T-helper 2 cell treated with Interferon-gamma antibody and Interleukin-4, amounts not matched to agents 5 μg/mL and 100 μg/mL, for 36 hours (primary cell): ENCODE data around the gene CTTN.

Experiments used
- DNase-seq: peaks from one replicate; pipeline ENCODE4 v3.0.0; 2021; ENCODE audit warnings: low spot score
- H3K27ac Mint-ChIP-seq: one replicate; pipeline ENCODE4 v1.8.0; 2021; ENCODE audit warnings: mild to moderate bottlenecking, mixed read lengths
- H3K27me3 Mint-ChIP-seq: one replicate; pipeline ENCODE4 v1.8.0; 2021; ENCODE audit warnings: low read depth, mixed read lengths
- H3K36me3 Mint-ChIP-seq: one replicate; pipeline ENCODE4 v1.8.0; 2021; ENCODE audit warnings: low read depth, mixed read lengths
- H3K4me1 Mint-ChIP-seq: one replicate; pipeline ENCODE4 v1.8.0; 2021; ENCODE audit warnings: low read depth, mixed read lengths
- H3K4me3 Mint-ChIP-seq: one replicate; pipeline ENCODE4 v1.8.0; 2022; ENCODE audit warnings: mild to moderate bottlenecking, moderate library complexity, mixed read lengths
- H3K9me3 Mint-ChIP-seq: one replicate; pipeline ENCODE4 v1.8.0; 2021; ENCODE audit warnings: mixed read lengths

CTTN gene

DNA sequence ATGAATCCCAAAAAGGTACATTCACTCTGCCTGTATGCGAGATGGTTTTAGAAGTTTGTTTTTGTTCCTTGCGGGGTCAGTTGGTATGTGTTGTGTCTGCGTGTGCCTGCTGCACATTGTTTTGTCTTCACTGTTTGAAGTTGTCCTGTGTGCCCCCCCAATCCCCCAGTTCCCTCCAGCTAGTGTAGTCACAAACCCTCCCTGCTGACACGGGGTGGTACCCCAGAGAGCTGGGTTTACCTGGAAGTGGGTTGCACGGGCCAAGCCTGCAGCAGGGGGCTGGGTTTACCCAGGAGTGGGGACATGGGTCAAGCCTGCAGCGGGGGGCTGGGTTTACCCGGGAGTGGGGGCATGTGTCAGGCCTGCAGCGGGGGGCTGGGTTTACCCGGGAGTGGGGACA is 22.2 kb downstream of the CTTN start:
- no peaks in the 10 kb centered on the region for H3K36me3 Mint-ChIP-seq
- H3K27ac Mint-ChIP-seq = no peak overlapping the region
- H3K4me1 Mint-ChIP-seq = peaks cover 2% of the 10 kb centered on the region
- H3K4me3 Mint-ChIP-seq = no peak overlapping the region
- H3K27me3 Mint-ChIP-seq = no peaks in the 10 kb centered on the region
- H3K9me3 Mint-ChIP-seq = no peaks in the 10 kb centered on the region
- DNase-seq = no peak

DNA sequence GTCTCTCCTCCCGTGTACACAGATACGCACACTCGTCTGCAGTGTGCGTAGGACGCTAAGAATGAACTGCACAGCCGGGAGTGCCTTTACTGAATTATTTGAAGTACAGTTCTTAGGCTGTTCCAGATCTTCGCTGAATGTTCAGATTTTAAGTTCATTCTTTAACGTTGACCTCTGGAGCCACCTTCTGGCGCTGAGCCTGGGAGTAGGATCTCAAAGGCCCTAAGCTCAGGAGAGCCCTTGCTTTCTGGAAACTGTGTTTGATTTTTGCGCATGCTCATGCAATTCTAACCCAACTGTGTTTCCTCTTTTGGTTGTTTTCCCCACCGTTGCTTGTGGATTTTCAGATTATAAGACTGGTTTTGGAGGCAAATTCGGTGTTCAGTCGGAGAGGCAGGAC is 22.8 kb downstream of the CTTN start:
- H3K27me3 Mint-ChIP-seq = no peaks in the 10 kb centered on the region
- H3K36me3 Mint-ChIP-seq = no peaks in the 10 kb centered on the region
- no peaks in the 10 kb centered on the region for H3K9me3 Mint-ChIP-seq
- H3K27ac Mint-ChIP-seq = no peak overlapping the region
- H3K4me1 Mint-ChIP-seq = peaks cover 2% of the 10 kb centered on the region
- no peak for DNase-seq
- no peak overlapping the region for H3K4me3 Mint-ChIP-seq

DNA sequence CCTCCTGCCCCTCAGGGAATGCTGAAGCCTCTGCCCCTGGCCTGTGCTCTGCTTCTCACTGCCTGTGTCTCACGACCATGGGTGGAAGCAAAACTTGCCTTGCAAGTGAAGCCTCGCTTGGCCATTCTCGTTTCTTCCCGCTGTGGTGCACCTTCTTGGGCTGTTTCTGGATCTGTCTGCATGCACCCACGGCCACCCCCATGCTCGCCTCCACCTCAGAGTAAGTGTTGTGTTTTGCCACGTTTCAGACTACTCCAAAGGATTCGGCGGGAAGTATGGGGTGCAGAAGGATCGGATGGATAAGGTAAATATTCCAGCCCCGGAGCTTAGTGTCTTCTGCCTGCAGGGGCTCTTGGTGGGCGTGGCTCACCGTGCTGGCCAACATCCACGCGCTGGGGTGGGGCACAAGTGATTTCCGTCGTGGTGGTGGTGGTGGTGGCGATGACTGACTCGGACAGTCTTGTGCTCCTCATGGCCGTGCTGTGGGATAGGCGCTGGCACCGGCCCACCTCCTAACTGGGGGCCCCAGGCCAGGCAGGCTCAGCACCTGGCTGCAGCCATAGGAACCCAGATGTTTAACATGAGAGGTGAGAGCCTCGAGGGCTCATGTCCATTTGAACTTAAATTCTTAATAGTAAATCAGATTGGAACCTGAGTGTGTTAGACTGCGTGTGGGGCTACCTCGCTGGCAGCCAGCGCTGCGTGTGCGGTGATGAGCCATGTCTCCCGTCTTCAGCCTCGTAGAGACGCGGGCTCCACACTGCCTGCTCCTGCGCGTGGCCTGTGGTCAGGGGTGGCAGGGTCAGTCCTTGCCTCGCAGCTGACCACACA is 24.6 kb downstream of the CTTN start:
- H3K27me3 Mint-ChIP-seq = no peaks in the 10 kb centered on the region
- no peaks in the 10 kb centered on the region for H3K9me3 Mint-ChIP-seq
- DNase-seq = no peak
- peaks cover 2% of the 10 kb centered on the region for H3K4me1 Mint-ChIP-seq
- no peak overlapping the region for H3K4me3 Mint-ChIP-seq
- no peak overlapping the region for H3K27ac Mint-ChIP-seq
- H3K36me3 Mint-ChIP-seq = no peaks in the 10 kb centered on the region

DNA sequence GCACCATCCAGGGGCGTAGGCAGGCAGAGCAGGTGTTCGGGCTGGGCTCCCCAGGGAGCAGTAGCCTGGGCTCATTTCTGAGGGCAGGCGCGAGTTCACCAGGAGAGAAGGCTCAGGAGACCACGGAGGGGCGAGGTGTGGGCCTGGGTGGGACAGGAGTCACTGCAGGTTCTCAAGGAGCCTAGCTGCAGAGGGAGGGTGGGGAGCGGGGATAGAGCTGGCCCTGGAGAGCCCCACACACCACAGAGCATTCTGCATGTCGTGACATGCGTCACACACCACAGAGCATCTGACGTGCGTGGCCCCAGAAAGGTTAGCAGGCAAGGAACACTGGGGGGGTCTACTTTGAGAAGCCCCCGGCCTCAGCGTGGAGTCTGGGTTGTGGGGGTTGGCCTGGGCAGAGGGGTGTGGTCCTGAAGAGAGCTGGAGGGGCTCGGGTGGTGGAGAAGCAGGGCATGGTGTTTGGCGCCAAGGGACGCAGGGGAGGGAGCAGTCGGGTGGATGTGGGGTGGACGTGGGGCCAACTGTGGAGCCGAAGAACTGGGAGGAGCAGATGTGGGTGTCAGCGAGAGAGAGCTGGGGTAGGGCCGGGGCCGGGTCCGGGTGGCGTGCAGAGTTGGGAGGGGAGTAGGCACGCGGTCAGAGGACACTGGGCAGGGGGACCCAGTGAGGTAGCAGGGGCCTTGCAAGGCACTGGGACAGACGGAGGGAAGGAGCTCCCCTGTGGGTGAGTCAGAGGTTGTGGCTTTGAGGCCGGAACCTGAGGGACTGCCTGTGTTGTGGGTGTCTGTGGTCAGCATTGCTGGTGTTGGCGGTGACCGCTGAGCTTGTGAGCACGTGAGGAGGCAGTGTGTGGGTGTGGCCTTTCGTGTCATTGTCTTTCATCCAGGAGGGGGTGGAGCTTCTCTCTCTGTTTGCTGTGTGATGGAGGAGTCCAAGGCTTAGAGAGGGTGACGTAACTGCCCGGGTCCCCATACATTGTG is 25.5 kb downstream of the CTTN start:
- Mint-ChIP-seq H3K27me3 (no peaks in the 10 kb centered on the region), H3K27ac (no peak overlapping the region), H3K4me3 (no peak overlapping the region), H3K9me3 (no peaks in the 10 kb centered on the region), H3K36me3 (no peaks in the 10 kb centered on the region), H3K4me1 (peaks cover 2% of the 10 kb centered on the region)
- peak; percentile 48 for DNase-seq

DNA sequence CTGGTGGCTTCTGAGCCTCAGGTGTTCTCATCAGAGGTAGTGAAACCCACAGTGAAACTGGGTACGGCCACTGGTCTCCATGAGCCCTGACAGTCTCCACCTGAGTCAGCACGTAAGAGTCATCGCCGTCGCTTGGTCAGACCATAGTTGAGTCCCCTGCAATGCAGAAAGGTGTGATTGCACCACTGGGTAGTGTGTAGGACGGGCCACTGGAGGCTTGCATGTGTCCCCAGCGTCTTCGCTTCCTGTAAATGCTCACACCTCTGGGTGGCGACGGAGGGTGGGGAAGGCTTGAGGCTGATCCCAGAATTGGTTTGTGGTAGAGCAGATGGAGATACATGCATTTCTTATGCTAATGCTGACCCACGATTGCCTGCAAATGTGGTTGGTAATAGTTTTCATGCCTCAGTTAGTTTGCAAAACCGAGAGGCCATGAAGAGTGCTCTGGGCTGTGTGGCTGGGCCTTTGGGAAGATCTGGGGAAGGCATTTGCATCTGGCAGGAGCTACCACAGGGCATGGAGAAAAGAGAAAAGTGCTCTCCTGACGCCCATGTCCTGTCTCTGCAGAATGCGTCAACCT is 26.5 kb downstream of the CTTN start:
- Mint-ChIP-seq H3K27me3 (no peaks in the 10 kb centered on the region), H3K9me3 (no peaks in the 10 kb centered on the region), H3K27ac (no peak overlapping the region), H3K4me1 (peaks cover 2% of the 10 kb centered on the region), H3K4me3 (no peak overlapping the region), H3K36me3 (no peaks in the 10 kb centered on the region)
- no peak for DNase-seq

DNA sequence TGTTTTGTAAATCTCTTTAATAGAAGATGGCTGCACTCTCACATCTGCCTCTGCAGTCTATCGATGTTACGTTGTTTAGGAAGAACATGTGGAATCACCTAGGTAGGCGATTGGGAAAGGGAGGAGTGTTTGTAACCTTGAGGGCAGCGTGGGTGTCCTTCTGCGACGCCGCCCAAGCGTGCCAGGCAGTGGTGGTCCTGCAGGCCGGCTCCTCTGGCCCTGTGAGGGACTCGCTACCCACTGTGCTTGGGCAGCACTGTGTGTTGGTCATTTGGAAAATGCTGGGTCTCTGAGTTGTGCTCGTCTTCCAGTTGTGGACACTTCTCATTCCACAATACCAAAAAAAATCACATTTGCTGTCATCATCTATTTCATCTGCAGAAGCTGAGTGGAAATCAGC is 29.1 kb downstream of the CTTN start:
- DNase-seq = no peak
- Mint-ChIP-seq H3K36me3 (no peaks in the 10 kb centered on the region), H3K9me3 (no peaks in the 10 kb centered on the region), H3K27ac (no peak overlapping the region), H3K4me3 (no peak overlapping the region), H3K4me1 (peaks cover 4% of the 10 kb centered on the region), H3K27me3 (no peaks in the 10 kb centered on the region)

DNA sequence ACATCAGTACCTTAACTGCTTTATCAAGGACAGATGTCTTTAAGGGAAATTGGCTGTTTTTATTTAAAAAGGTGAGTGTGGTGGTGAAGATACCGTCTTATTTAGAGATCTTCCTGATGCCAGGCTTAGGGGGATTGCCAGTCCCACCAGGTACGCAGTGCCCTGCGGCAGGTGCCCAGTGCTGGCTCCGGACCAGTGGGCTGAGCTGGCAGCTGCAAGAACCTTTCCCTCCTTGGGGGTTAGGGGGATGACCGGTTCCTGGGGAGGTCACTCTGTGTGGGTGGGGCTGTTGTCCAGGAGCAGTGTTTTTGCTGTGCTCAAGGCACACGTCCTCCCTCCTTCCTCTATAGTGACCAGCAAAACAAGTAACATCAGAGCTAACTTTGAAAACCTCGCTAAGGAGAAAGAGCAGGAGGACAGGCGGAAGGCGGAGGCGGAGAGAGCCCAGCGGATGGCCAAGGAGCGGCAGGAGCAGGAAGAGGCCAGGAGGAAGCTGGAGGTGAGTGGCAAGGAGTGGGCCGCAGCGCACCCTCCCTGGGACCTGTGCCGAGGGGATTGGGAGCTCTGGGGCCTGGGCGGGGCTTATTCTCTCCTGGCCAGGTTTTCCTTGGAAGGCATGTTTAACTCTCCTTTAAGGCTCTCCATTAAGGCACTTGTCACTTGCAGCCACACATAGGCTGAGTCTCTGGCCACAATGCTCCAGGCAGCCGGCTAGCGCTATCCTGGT is 30.5 kb downstream of the CTTN start:
- H3K36me3 Mint-ChIP-seq = no peaks in the 10 kb centered on the region
- H3K4me3 Mint-ChIP-seq = no peak overlapping the region
- no peaks in the 10 kb centered on the region for H3K27me3 Mint-ChIP-seq
- no peak overlapping the region for H3K27ac Mint-ChIP-seq
- H3K4me1 Mint-ChIP-seq = peaks cover 4% of the 10 kb centered on the region
- DNase-seq = no peak
- no peaks in the 10 kb centered on the region for H3K9me3 Mint-ChIP-seq

DNA sequence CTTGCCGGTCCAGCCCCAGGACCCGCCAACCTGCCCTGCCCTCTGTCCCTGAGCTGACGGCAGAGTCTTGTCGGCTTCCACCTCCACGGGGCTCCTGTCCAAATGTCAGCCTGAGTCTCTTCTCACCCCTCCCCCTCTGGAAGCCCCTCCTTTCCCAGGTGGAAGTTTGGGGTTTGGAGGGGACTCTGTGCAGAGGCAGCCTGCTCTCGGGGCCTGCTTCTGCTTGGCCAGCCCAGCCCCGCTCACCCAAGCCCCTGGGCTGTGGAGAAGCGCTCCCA is 31.0 kb downstream of the CTTN start:
- Mint-ChIP-seq H3K4me3 (no peak overlapping the region), H3K27ac (no peak overlapping the region), H3K4me1 (peaks cover 2% of the 10 kb centered on the region), H3K36me3 (no peaks in the 10 kb centered on the region), H3K9me3 (no peaks in the 10 kb centered on the region), H3K27me3 (no peaks in the 10 kb centered on the region)
- no peak for DNase-seq

DNA sequence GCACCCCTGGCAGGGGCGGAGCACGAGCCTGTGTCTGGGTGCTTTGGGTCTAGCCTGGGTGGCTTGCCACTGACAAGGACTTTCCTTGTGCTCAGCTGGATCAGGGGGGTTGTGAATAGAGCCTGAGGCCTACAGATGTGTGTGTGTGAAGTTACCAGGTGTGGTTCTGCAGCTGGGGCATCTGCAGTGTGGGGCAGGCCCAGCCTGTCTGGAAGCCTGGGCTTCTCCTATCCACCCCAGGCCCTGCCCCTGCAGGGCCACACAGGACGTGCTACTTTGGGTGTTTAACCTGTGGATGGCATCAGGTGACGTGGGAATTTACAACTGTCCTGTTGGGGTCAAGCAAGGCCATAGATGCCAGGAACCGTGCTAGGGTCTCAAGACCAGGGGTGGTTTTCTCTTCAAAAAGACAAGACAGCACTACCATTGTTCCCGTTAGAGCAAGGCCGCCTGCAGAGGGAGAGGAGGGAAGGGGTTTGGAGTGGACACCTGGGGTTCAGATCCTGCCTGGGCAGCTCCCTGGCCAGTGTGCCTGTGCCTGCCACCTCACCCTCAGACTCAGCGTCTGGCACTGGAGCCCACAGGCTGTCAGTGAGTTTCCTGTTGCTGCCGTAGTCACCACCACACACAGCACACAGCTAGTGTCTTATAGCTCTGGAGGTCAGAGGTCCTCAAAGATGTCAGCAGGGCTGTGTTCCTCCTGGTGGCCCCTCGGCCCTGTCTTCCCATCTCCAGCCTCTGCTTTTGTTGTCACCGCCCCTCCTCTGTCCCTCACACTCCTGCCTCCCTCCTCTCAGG is 31.6 kb downstream of the CTTN start:
- Mint-ChIP-seq H3K27me3 (no peaks in the 10 kb centered on the region), H3K4me3 (no peak overlapping the region), H3K27ac (no peak overlapping the region), H3K9me3 (no peaks in the 10 kb centered on the region), H3K4me1 (peaks cover 2% of the 10 kb centered on the region), H3K36me3 (no peaks in the 10 kb centered on the region)
- no peak for DNase-seq

DNA sequence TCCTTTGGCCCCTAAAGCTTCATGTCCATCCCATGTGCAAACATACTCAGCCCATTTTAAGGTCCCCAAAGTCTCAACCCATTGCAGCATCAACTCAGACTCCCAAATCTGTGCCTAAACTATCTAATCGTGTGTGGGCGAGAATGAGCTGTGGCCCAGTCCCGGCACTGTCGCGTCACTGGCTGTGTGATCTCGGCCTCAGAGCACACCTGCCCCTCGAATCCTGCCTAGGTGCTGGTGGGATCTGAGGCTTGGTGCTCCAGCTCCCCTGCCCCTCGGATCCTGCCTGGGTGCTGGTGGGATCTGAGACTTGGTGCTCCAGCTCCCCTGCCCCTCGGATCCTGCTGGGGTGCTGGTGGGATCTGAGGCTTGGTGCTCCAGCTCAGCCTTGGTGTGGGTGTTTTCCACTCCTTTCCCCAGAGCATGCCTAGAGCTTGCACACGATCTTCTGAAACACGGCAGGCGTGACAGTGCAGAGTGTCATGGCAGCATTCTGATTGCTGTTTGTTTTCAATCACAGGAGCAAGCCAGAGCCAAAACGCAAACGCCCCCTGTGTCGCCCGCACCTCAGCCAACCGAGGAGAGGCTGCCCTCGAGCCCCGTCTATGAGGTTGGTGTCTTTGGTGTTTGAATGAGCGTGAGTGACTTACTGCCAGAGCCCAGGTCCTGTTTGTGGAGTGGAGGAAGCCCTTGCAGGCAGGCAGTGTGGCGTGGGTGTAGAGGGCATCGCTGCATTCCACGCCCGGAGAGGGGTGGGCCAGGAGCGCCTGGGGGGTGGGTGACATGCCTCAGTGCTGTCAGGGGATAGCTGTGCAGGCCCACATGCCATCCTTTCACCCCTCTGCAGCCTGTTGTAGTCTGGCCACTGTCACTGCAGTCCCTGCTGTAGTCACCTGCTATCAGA is 32.6 kb downstream of the CTTN start:
- no peak overlapping the region for H3K27ac Mint-ChIP-seq
- H3K36me3 Mint-ChIP-seq = no peaks in the 10 kb centered on the region
- DNase-seq = no peak
- H3K4me3 Mint-ChIP-seq = no peak overlapping the region
- H3K27me3 Mint-ChIP-seq = no peaks in the 10 kb centered on the region
- H3K9me3 Mint-ChIP-seq = no peaks in the 10 kb centered on the region
- H3K4me1 Mint-ChIP-seq = peaks cover 2% of the 10 kb centered on the region

DNA sequence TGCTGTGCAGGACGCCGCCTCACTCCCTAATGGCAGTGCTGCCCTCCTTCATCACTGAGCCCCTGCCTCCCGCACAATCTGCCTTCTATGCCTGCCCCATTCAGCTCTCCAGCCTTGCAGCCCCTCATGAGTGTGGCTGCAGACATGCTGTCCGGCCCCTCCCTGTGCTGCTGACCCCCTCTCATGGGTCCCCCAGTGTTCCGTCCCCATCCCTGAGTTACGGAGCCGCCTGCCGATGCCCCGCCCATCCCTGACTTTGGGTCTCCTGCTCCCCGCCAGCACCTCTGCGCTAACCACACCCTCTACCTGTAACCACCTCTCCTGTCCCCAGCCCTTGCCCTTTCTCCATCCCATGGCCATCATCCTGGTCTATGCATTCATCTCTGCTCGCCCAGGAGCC is 33.3 kb downstream of the CTTN start:
- Mint-ChIP-seq H3K27ac (no peak overlapping the region), H3K27me3 (no peaks in the 10 kb centered on the region), H3K4me1 (peaks cover 2% of the 10 kb centered on the region), H3K9me3 (no peaks in the 10 kb centered on the region), H3K4me3 (no peak overlapping the region), H3K36me3 (no peaks in the 10 kb centered on the region)
- DNase-seq = no peak

DNA sequence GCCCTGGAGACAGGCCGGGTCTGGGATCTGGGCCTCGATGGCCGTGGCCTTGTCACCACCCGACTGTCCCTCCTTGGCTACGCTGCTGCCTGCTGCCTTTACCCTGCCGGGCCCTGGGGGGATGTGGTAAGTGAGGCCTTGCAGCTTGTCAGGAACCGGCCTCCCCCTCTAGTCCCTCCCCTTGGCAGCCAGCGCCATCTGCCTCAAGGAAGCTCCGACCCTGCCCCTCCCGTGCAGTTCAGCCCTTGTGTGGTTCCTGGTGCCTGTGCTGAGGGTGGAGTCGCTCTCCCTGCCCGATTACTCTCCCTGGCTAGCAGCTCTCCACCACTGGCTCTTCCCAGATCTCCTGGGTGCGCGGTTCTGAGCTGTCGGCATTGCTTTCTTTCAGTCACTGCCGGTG is 33.7 kb downstream of the CTTN start:
- Mint-ChIP-seq H3K9me3 (no peaks in the 10 kb centered on the region), H3K27me3 (no peaks in the 10 kb centered on the region), H3K4me1 (peaks cover 2% of the 10 kb centered on the region), H3K4me3 (no peak overlapping the region), H3K36me3 (no peaks in the 10 kb centered on the region), H3K27ac (no peak overlapping the region)
- DNase-seq = no peak
